Hepatocyte (in vitro differentiated cells): ENCODE measurements around the gene BTRC. TPM values are rescaled to one million over a fixed set of nuclear protein-coding genes. Genes with fewer than 3 reads are reported as not detected.
"Not testable (repeated sequence)": the region's sequence is repeated elsewhere in the genome, so short reads cannot be mapped to it uniquely, and the experiment has no call there.

Experiments used
- DNase-seq: peaks from one replicate; pipeline ENCODE4 v3.0.0-alpha.2; 2016; ENCODE audit warnings: low spot score
- H2AFZ ChIP-seq: fragments of 200-600 bp; sonication (generic); 2 replicates; pipeline ENCODE4 v1.6.0; 2016; ENCODE audit warnings: antibody characterized with exemption, mild to moderate bottlenecking
- H3K27ac ChIP-seq: fragments of 200-600 bp; sonication (generic); 2 replicates; pipeline ENCODE4 v1.5.1; 2016; ENCODE audit warnings: mild to moderate bottlenecking
- H3K27me3 ChIP-seq: fragments of 200-600 bp; sonication (generic); 2 replicates; pipeline ENCODE4 v1.6.1; 2016
- H3K36me3 ChIP-seq: fragments of 200-600 bp; sonication (generic); replicated peaks from 2 replicates; pipeline ENCODE4 v1.5.1; 2016; ENCODE audit warnings: low read depth; ENCODE audit not compliant: insufficient read depth
- H3K4me1 ChIP-seq: fragments of 200-600 bp; sonication (generic); 2 replicates; pipeline ENCODE4 v1.5.1; 2016; ENCODE audit warnings: mild to moderate bottlenecking, moderate library complexity; ENCODE audit not compliant: insufficient read depth
- H3K4me2 ChIP-seq: fragments of 200-600 bp; sonication (generic); 2 replicates; pipeline ENCODE4 v1.6.0; 2016
- H3K4me3 ChIP-seq: fragments of 200-600 bp; sonication (generic); 2 replicates; pipeline ENCODE4 v1.5.1; 2016; ENCODE audit warnings: mild to moderate bottlenecking
- H3K79me2 ChIP-seq: fragments of 200-600 bp; sonication (generic); 2 replicates; pipeline ENCODE4 v1.6.0; 2017; ENCODE audit warnings: mild to moderate bottlenecking
- H3K9me2 ChIP-seq: fragments of 200-600 bp; sonication (generic); replicated peaks from 2 replicates; pipeline ENCODE4 v1.6.0; 2017; ENCODE audit warnings: mild to moderate bottlenecking; ENCODE audit not compliant: insufficient read depth
- H3K9me3 ChIP-seq: fragments of 200-600 bp; sonication (generic); 2 replicates; pipeline ENCODE4 v1.5.1; 2016; ENCODE audit warnings: low read depth, mild to moderate bottlenecking
- H4K20me1 ChIP-seq: fragments of 200-600 bp; sonication (generic); 2 replicates; pipeline ENCODE4 v1.6.0; 2016; ENCODE audit warnings: mild to moderate bottlenecking; ENCODE audit not compliant: insufficient read depth, poor library complexity, severe bottlenecking
- EZH2 ChIP-seq: fragments of 200-600 bp; sonication (generic); IDR thresholded peaks from 2 replicates; pipeline ENCODE4 v1.6.1; 2016; ENCODE audit warnings: antibody characterized with exemption, mild to moderate bottlenecking, borderline replicate concordance
- EZH2phosphoT487 ChIP-seq: fragments of 200-600 bp; sonication (generic); IDR thresholded peaks from one replicate; pipeline ENCODE4 v1.6.1; 2018; ENCODE audit warnings: antibody characterized with exemption, mild to moderate bottlenecking, low read depth, moderate library complexity; ENCODE audit not compliant: unreplicated experiment, severe bottlenecking
- WGBS: methylation state at CpG from one replicate; pipeline ENCODE4 v1.1.6; 2016; ENCODE audit warnings: low lambda C conversion rate; ENCODE audit errors: missing lambda C conversion rate; 5-methylcytosine and 5-hydroxymethylcytosine counted together
- polyA plus RNA-seq: library from polyadenylated mRNA; unstranded; fragments of >200 nt; fragmentation: Nextera tagmentation; extraction: Ambion mirVana; gene quantifications from 2 replicates; pipeline ENCODE4 v1.2.1, GENCODE V29; 2016
- total RNA-seq: library from RNA; depleted of rRNA; stranded (reverse); fragments of >200 nt; gene quantifications from 2 replicates; pipeline ENCODE4 v1.2.3, GENCODE V29; 2014
- TF ChIP-seq, protein P1 (sequence below): fragments of 200-600 bp; sonication (generic); IDR thresholded peaks from 2 replicates; pipeline ENCODE4 v1.5.1; 2016; ENCODE audit warnings: antibody characterized with exemption, mild to moderate bottlenecking; ENCODE audit not compliant: poor library complexity

BTRC gene
- total and polyA plus RNA-seq, 2 experiments from 2014 or later: 14.5 to 24.3 TPM

DNA sequence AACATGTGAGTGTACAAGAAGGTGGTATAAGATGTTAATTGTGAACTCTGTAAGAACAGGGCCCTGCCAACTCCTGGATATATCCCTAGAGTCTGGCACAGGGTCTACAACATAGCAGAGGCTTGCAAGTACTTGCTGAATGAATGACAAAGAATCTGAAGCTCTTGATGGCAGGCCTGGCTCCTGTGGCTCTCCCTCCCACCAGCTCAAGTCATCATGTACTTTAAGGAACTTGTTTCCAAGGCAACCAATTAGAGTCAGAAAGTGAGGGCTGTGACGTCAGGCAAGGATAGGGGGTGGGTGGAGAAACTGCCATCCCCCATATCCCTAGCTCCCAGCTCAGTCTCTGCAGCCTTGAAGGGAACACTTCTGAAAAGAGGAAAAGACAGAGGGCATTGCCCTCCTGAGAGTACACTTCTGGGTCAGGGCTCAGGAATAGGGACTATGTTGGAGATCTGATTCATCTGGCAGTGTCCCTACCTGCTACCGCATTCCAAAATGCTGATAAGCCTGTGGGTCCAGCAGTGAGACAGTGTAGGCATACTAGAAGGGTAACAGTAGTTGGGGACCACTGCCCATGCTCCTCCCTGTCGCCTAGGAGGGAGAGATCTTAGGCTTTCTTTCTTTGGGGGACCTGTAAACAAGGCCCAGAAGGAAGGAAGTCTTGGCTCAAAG, 34.6 kb upstream of the BTRC start:
- Histone ChIP-seq H3K4me1 (no peaks in the 10 kb centered on the region), H3K27ac (no peak overlapping the region), H4K20me1 (no peaks in the 10 kb centered on the region), H3K36me3 (no peaks in the 10 kb centered on the region), H3K79me2 (no peaks in the 10 kb centered on the region), H3K9me2 (no peaks in the 10 kb centered on the region), H3K9me3 (no peaks in the 10 kb centered on the region), H3K27me3 (peaks cover 4% of the 10 kb centered on the region), H3K4me2 (no peak overlapping the region), H3K4me3 (no peak overlapping the region), H2AFZ (no peak overlapping the region)
- no peak for TF ChIP-seq EZH2
- TF ChIP-seq, protein P1, sequence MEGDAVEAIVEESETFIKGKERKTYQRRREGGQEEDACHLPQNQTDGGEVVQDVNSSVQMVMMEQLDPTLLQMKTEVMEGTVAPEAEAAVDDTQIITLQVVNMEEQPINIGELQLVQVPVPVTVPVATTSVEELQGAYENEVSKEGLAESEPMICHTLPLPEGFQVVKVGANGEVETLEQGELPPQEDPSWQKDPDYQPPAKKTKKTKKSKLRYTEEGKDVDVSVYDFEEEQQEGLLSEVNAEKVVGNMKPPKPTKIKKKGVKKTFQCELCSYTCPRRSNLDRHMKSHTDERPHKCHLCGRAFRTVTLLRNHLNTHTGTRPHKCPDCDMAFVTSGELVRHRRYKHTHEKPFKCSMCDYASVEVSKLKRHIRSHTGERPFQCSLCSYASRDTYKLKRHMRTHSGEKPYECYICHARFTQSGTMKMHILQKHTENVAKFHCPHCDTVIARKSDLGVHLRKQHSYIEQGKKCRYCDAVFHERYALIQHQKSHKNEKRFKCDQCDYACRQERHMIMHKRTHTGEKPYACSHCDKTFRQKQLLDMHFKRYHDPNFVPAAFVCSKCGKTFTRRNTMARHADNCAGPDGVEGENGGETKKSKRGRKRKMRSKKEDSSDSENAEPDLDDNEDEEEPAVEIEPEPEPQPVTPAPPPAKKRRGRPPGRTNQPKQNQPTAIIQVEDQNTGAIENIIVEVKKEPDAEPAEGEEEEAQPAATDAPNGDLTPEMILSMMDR: no peak
- TF ChIP-seq EZH2phosphoT487: no peak
- 61% methylated on average over 3 of the region's 3 CpGs for WGBS
- peak; percentile 17 for DNase-seq

DNA sequence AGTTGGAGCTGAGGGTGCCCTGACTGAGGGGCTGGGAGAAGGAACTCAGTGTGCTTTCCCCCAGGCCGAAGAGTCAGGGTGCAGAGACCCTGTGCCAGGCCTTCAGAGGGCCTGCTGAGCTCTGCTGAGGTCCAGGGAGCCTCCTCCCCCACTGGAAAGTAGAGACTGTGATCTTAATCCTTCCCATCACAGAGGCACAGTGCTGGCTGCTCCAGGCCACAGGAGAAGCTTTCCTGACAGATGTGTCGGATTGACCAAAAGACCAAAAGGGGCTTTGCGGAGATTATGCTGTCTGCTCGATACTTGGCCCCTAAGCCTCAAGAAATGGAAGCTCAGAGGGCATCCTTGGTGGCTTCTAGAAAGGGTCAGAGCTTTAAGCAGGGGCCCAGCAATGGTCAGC, 32.9 kb upstream of the BTRC start:
- Histone ChIP-seq H3K36me3 (no peaks in the 10 kb centered on the region), H2AFZ (no peak overlapping the region), H3K79me2 (no peaks in the 10 kb centered on the region), H3K4me1 (no peaks in the 10 kb centered on the region), H3K4me3 (no peak overlapping the region), H3K27me3 (peaks cover 4% of the 10 kb centered on the region), H4K20me1 (no peaks in the 10 kb centered on the region), H3K4me2 (no peak overlapping the region), H3K9me2 (no peaks in the 10 kb centered on the region), H3K27ac (no peak overlapping the region), H3K9me3 (no peaks in the 10 kb centered on the region)
- no peak for DNase-seq
- WGBS: 59% methylated on average over 4 of the region's 4 CpGs
- no peak for TF ChIP-seq EZH2phosphoT487
- no peak for TF ChIP-seq EZH2
- TF ChIP-seq, protein P1: no peak

DNA sequence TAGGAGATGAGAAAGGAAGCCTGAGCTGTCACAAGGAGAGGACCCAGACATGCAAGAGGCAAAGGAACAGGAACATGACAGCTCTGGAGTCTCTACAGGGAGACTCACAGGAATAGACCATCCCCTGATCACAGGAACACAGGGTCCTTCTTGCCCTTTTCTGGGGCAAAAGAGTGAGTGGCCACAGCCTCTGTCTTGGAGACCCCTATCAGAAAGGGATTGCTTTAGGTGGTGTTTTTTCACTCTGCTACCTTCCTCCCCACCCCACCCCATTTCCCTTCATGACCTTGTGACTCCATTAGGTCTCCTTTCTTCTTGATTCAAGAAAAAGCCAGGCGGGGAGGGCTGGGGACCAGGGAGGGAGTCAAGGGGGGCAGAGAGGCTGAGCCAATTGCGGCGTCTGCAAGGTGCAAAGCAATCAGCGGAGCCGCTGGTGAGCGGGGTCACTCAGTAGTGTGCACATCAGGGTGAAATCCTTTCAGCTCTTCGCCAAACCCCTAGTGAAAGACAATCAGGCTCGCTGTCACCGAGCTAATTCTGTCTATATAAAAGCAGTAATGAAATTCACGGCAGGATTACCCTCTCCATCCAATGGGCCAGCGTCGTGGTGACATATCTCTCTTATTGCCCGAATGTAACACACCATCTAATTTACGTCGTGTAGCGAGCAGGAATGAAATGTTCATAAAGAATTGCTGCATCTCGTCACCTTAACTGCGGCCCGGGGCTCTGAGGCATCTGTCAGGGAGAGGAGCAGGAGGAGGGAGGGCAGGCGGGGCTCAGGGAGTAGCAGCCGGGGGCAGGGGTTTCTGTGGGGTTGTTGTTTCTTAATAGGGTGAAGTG, 31.5 kb upstream of the BTRC start:
- Histone ChIP-seq H3K27ac (no peak overlapping the region), H2AFZ (no peak overlapping the region), H3K4me3 (no peak overlapping the region), H4K20me1 (no peaks in the 10 kb centered on the region), H3K9me2 (no peaks in the 10 kb centered on the region), H3K4me2 (no peak overlapping the region), H3K9me3 (no peaks in the 10 kb centered on the region), H3K79me2 (no peaks in the 10 kb centered on the region), H3K4me1 (no peaks in the 10 kb centered on the region), H3K27me3 (peaks cover 4% of the 10 kb centered on the region), H3K36me3 (no peaks in the 10 kb centered on the region)
- WGBS: 69% methylated on average over 21 of the region's 21 CpGs
- TF ChIP-seq EZH2phosphoT487 (no peak), EZH2 (no peak)
- DNase-seq: no peak

DNA sequence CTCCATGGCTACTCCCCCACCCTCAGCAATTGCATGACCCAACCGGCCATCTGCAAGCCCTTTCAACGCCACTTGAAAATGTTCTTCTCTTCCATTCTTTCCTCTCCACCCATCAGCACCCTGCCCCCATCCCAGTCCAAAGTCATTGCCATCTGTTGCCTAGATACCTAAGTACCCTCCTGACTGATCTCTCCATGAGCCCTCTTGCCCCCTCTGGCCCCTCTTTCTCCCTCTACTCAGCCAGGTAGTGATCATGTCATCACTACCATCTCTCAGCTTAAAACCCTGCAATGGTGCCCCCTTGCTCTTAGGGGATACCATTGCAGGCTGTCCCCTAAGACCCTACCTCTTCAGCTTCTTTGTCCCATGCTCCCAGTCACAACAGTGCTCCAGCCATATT, 30.5 kb upstream of the BTRC start:
- no peak for DNase-seq
- WGBS: 91% methylated on average over 2 of the region's 2 CpGs
- H3K79me2 ChIP-seq: no peaks in the 10 kb centered on the region
- H3K9me3 ChIP-seq: no peaks in the 10 kb centered on the region
- H3K4me1 ChIP-seq: no peaks in the 10 kb centered on the region
- H3K9me2 ChIP-seq: no peaks in the 10 kb centered on the region
- H3K4me2 ChIP-seq: no peak overlapping the region
- H3K36me3 ChIP-seq: no peaks in the 10 kb centered on the region
- no peak overlapping the region for H3K4me3 ChIP-seq
- no peak overlapping the region for H3K27ac ChIP-seq
- H4K20me1 ChIP-seq: no peaks in the 10 kb centered on the region
- H2AFZ ChIP-seq: no peak overlapping the region
- H3K27me3 ChIP-seq: peaks cover 4% of the 10 kb centered on the region
- TF ChIP-seq, protein P1: no peak
- TF ChIP-seq EZH2 (no peak), EZH2phosphoT487 (no peak)

DNA sequence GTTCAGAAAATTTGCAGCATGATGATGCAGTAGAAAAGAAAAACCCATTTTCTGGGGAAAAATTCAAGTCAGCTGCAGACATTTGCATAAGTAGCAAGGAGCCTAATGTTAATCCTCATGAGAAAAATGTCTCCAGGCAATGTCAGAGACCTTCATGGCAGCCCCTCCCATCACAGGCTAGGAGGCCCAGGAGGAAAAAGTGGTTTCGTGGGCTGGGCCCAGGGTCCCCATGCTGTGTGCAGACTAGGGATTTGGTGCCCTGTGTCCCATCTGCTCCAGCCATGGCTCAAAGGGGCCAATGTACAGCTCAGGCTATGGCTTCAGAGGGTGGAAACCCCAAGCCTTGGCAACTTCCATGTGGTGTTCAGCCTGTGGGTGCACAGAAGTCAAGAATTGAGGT, 26.5 kb upstream of the BTRC start:
- H3K4me2 ChIP-seq, H4K20me1 ChIP-seq, DNase-seq, H3K9me2 ChIP-seq, H3K79me2 ChIP-seq, H3K4me1 ChIP-seq, H3K9me3 ChIP-seq, H3K27ac ChIP-seq, H3K36me3 ChIP-seq, H3K27me3 ChIP-seq, H2AFZ ChIP-seq, H3K4me3 ChIP-seq: not testable (repeated sequence)
- WGBS: 100% methylated on average over 1 of the region's 1 CpG
